RWPE1 (cell line): ENCODE measurements around the gene SRGAP1.

Experiments
- CTCF ChIA-PET: fragments of 350-600 bp; sonication (Branson Sonifier 250); formaldehyde crosslinking; extraction: SDS; loops from one replicate; lab custom pipeline; 2021; lab: Yijun Ruan, JAX
- POLR2A ChIA-PET: fragments of 400-600 bp; formaldehyde crosslinking; extraction: SDS; loops from one replicate; lab custom pipeline; 2020; ENCODE audit warnings: antibody characterized with exemption; ENCODE audit not compliant: low non-redundant PET; lab: Yijun Ruan, JAX
- DNase-seq: peaks from one replicate; pipeline ENCODE4 v3.0.0; 2012; ENCODE audit warnings: low spot score
- H3K27ac ChIP-seq: fragments of 450-650 bp; 2 replicates; pipeline ENCODE4 v1.5.1; 2017
- TF ChIP-seq, protein P1 (sequence below): fragments of 450-650 bp; conservative IDR thresholded peaks from 2 replicates; pipeline ENCODE4 v1.5.1; 2017; ENCODE audit warnings: low read depth, mild to moderate bottlenecking

SRGAP1 gene

DNA sequence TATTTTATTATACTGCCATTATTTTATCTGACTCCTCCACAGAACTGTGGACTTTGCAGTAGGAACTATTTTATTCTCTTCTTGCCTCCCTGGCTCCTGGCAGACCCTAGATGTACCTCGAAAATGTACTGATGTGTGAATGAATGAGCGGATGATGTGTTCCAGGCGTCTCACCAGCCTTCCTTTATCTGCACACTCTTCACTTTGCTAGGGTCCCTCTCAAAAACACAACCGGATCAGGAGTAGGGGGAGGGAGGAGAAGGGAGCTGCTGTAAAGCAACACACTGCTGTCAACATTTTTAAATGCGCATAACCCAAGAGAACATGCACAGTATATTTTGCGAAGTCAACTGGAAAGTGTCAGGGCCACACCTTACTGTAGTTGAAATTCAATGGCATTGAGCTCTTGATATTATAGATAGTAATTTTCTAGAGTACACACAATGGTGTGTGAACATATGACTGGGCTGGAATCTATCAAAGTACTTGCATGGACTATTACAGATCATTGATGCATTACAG lies 36.3 kb downstream of the SRGAP1 start:
- no peak for DNase-seq
- TF ChIP-seq, protein P1, sequence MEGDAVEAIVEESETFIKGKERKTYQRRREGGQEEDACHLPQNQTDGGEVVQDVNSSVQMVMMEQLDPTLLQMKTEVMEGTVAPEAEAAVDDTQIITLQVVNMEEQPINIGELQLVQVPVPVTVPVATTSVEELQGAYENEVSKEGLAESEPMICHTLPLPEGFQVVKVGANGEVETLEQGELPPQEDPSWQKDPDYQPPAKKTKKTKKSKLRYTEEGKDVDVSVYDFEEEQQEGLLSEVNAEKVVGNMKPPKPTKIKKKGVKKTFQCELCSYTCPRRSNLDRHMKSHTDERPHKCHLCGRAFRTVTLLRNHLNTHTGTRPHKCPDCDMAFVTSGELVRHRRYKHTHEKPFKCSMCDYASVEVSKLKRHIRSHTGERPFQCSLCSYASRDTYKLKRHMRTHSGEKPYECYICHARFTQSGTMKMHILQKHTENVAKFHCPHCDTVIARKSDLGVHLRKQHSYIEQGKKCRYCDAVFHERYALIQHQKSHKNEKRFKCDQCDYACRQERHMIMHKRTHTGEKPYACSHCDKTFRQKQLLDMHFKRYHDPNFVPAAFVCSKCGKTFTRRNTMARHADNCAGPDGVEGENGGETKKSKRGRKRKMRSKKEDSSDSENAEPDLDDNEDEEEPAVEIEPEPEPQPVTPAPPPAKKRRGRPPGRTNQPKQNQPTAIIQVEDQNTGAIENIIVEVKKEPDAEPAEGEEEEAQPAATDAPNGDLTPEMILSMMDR = no peak
- H3K27ac ChIP-seq = no peak overlapping the region
- CTCF ChIA-PET = interaction anchor here (0.6 kb wide), 1 partner anchor 254 kb away, joined by 6 read pairs; no protein-coding TSS in a partner anchor
- POLR2A ChIA-PET = no interaction called here

DNA sequence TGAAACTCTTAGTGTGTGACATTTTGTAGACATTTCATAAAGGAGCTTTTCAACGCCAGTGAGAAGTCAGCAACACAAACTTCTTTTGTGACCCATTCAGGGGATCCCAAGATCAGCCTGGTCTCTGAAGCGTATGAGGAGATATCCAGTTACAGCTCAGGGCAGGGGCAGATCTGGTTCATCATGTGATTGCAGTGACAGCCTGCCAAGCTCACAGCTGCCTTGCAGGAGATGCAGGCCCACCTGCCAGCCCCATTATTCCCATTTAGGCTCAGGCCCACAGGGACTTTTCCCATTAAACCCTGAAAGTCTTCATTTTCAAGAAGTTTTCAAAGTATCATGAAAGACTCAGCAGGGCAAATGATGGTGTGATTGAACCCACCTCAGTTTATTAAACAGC lies 38.3 kb downstream of the SRGAP1 start:
- POLR2A ChIA-PET = no interaction called here

DNA sequence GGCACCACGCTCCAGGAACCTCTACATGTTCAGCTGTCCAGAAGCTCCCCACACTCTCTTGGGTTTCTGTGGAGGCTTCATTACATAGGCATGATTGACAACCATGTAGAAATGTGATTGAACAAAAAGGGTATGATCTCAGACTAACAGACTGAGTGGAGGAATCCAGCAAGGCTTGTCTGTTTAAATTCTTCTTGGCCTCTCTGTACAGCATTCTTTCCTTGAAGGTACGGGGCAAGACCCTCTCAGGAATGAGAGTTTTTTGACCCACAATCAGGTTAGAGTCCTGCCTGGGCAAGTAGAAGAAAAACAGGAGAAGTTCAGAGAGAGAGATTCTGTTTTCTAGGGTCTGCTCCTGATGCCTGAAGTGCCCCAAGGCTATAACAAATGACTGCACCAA lies 40.9 kb downstream of the SRGAP1 start:
- CTCF ChIA-PET = no interaction called here
- TF ChIP-seq, protein P1 = no peak
- POLR2A ChIA-PET = no interaction called here
- no peak overlapping the region for H3K27ac ChIP-seq
- DNase-seq = no peak

More for the DNA sequence above, 38.3 kb downstream of the SRGAP1 start:
- no peak for DNase-seq
- peak overlapping the region; percentile 26; the same call in 1 of the 2 replicates for H3K27ac ChIP-seq
- TF ChIP-seq, protein P1 = no peak
- CTCF ChIA-PET = interaction anchor here (0.5 kb wide), 1 partner anchor 37 kb away, joined by 3 read pairs; no protein-coding TSS in a partner anchor

DNA sequence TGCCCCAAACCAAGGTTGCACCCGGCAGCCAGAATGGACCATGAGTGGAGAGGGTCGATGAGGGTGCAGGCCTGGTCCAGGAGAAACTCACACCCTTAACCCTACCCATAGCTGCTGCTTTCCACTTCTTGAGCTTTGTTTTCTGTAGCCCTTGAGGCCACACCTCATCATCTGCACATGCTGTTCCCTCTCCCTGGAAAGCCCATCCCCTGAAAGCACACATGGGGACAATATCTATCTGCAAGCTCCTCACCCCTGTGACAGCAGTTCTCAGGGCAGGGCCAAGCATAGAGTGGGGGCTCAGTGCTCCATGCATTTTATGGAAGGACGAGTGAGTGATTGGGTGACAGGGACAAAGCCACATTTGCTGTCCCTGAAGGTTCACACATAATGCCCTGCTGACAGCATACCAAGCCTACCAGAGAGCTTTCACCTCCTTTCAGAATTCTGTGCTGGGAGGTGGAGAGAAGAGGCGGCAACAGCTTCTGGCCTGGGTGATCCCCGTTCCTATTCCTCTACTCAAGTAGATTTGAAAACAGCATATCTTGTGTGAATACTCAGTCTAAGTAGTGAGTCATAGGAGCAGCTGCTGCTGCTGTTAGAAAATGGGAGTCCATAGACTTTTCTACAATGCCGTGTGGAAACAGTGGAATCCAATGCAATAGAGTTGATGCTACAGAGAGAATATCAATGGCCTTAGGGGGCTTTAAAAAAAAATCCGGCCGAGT lies 44.6 kb downstream of the SRGAP1 start:
- H3K27ac ChIP-seq = peak overlapping the region; percentile 46
- peak; percentile 11 for DNase-seq
- TF ChIP-seq, protein P1 = no peak
- ChIA-PET POLR2A (no interaction called here), CTCF (interaction anchor here (0.6 kb wide), 1 partner anchor 14 kb away, joined by 4 read pairs; no protein-coding TSS in a partner anchor)

DNA sequence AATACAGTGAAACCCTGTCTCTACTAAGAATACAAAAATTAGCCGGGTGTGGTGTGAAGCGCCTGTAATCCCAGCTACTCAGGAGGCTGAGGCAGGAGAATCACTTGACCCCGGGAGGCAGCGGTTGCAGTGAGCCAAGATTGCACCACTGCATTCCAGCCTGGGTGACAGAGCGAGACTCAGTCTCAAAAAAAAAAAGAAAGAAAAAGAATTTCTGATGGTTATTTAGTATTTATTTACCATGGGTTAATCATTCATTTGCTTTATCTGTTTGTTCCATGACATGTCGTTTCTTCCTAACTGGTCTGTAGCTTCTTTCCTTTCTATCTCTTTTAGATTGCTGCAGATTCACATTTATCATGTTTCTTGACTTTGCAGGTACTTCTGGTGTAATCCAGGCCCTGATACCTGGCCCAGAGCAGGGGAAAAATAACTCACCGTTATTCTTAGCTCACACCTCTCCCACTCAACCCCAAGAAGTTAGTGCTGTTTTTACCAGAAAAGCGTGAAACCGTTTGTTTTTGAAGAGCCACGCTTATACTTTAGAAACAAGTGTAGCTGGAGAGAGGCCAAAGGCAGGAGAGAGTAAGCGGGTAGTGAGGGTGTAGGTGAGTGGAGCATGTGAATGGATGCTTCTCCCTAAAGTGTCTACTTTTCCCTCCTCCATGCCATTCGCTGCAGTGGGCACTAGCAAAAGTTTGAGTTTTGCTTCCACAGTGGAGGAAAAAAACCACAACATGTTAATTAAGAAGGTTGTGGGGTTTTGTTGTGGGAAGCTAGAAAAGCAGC lies 45.4 kb downstream of the SRGAP1 start:
- no peak for DNase-seq
- POLR2A ChIA-PET = no interaction called here
- TF ChIP-seq, protein P1 = no peak
- CTCF ChIA-PET = no interaction called here
- peak overlapping the region; percentile 46 for H3K27ac ChIP-seq

DNA sequence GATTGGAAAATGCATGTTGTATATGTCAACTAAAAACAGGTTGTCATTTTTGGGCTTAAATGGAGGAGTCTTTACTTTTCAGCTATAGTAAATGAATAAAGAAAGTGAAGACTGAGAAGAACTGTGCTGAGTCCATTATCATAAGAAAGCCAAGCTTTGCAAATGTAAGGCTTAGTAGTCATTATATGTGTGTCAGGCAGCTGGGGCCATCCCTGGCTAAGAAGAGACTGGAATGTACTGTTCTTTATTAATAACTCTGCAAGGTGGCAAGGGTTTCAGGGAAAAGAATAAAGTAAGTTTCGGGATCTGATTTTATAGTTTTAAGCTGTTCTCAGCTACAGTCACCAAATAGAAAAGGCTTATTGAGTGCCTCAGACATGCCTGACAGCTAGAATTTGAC lies 48.7 kb downstream of the SRGAP1 start:
- TF ChIP-seq, protein P1 = no peak
- POLR2A ChIA-PET = no interaction called here
- CTCF ChIA-PET = no interaction called here
- no peak for DNase-seq
- no peak overlapping the region for H3K27ac ChIP-seq
